Progenitor cell of endocrine pancreas (in vitro differentiated cells): ENCODE measurements around the gene LAMA2. TPM values are rescaled to one million over a fixed set of nuclear protein-coding genes. Genes with fewer than 3 reads are reported as not detected.

Experiments
- DNase-seq: peaks from one replicate; pipeline ENCODE4 v3.0.0; 2021; ENCODE audit warnings: low spot score; ENCODE audit not compliant: unreplicated experiment
- H3K27ac Mint-ChIP-seq: 2 replicates; pipeline ENCODE4 v1.8.0; 2021; ENCODE audit warnings: mild to moderate bottlenecking, moderate library complexity, mixed read lengths
- H3K27me3 Mint-ChIP-seq: 2 replicates; pipeline ENCODE4 v1.8.0; 2021; ENCODE audit warnings: mixed read lengths
- H3K36me3 Mint-ChIP-seq: 2 replicates; pipeline ENCODE4 v1.8.0; 2022; ENCODE audit warnings: mixed read lengths; ENCODE audit not compliant: insufficient read depth
- H3K4me1 Mint-ChIP-seq: 2 replicates; pipeline ENCODE4 v1.8.0; 2021; ENCODE audit warnings: low read depth, mixed read lengths
- H3K4me3 Mint-ChIP-seq: 2 replicates; pipeline ENCODE4 v1.8.0; 2021; ENCODE audit warnings: low read depth, mild to moderate bottlenecking, moderate library complexity, mixed read lengths
- H3K9me3 Mint-ChIP-seq: 2 replicates; pipeline ENCODE4 v1.8.0; 2021; ENCODE audit warnings: low read depth, mixed read lengths
- total RNA-seq: library from RNA; stranded (reverse); gene quantifications from 2 replicates; pipeline ENCODE4 v1.2.1, GENCODE V29; 2021
- TF ChIP-seq, protein P1 (sequence below): fragments of 200-600 bp; sonication (generic); IDR thresholded peaks from one replicate; pipeline ENCODE4 v1.5.0; 2021; ENCODE audit warnings: antibody characterized with exemption, mild to moderate bottlenecking; ENCODE audit not compliant: unreplicated experiment

Gene LAMA2
- total RNA-seq, 1 donor from 2014 or later = 0.22 TPM

DNA sequence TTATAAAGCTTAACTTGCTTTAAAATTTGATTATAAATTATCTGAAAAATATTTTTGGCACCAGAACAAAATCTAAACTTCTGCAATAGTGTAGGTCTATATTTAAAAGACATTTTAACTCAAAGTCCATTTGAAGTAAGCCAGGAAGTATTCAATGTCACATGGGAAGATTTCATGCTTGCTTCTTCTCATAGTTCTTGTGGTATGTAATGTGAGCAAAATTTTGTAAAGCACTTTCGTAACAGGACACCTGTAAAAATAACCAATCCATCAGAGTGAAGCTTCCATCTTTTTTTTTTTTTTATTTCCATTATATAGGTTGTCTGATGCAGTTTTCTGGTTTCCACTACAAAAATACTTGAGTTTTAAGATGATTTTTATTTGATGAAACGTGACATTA lies 386.1 kb downstream of the LAMA2 start:
- Mint-ChIP-seq H3K4me1 (no peaks in the 10 kb centered on the region), H3K36me3 (no peaks in the 10 kb centered on the region), H3K4me3 (no peak overlapping the region), H3K27me3 (no peaks in the 10 kb centered on the region), H3K9me3 (no peaks in the 10 kb centered on the region), H3K27ac (no peak overlapping the region)
- TF ChIP-seq, protein P1, sequence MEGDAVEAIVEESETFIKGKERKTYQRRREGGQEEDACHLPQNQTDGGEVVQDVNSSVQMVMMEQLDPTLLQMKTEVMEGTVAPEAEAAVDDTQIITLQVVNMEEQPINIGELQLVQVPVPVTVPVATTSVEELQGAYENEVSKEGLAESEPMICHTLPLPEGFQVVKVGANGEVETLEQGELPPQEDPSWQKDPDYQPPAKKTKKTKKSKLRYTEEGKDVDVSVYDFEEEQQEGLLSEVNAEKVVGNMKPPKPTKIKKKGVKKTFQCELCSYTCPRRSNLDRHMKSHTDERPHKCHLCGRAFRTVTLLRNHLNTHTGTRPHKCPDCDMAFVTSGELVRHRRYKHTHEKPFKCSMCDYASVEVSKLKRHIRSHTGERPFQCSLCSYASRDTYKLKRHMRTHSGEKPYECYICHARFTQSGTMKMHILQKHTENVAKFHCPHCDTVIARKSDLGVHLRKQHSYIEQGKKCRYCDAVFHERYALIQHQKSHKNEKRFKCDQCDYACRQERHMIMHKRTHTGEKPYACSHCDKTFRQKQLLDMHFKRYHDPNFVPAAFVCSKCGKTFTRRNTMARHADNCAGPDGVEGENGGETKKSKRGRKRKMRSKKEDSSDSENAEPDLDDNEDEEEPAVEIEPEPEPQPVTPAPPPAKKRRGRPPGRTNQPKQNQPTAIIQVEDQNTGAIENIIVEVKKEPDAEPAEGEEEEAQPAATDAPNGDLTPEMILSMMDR = no peak
- DNase-seq = no peak

GRCh38 chr6:129269891-129270290 lies 387.0 kb downstream of the LAMA2 start:
- H3K36me3 Mint-ChIP-seq = no peaks in the 10 kb centered on the region
- no peaks in the 10 kb centered on the region for H3K4me1 Mint-ChIP-seq
- no peak for DNase-seq
- no peak overlapping the region for H3K4me3 Mint-ChIP-seq
- TF ChIP-seq, protein P1 = no peak
- H3K27ac Mint-ChIP-seq = no peak overlapping the region
- H3K9me3 Mint-ChIP-seq = no peaks in the 10 kb centered on the region
- H3K27me3 Mint-ChIP-seq = no peaks in the 10 kb centered on the region

DNA sequence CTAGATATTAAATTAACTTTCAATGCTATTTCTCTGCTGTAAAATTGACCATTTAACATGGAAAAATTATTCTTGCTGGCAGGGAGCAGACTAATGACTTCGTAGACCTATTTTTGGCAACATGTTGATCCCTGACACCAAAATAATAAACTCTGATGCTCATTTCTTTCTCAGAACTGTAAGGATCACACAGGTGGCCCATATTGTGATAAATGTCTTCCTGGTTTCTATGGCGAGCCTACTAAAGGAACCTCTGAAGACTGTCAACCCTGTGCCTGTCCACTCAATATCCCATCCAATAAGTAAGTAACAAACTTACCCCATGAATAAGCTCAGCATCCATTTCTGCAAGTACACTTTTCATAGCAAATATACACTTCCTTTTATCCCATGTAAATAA lies 387.5 kb downstream of the LAMA2 start:
- DNase-seq = no peak
- no peak overlapping the region for H3K27ac Mint-ChIP-seq
- no peaks in the 10 kb centered on the region for H3K4me1 Mint-ChIP-seq
- TF ChIP-seq, protein P1 = no peak
- no peaks in the 10 kb centered on the region for H3K27me3 Mint-ChIP-seq
- no peak overlapping the region for H3K4me3 Mint-ChIP-seq
- no peaks in the 10 kb centered on the region for H3K9me3 Mint-ChIP-seq
- H3K36me3 Mint-ChIP-seq = no peaks in the 10 kb centered on the region

GRCh38 chr6:129273161-129273560 lies 390.2 kb downstream of the LAMA2 start:
- Mint-ChIP-seq H3K4me3 (no peak overlapping the region), H3K36me3 (no peaks in the 10 kb centered on the region), H3K27me3 (no peaks in the 10 kb centered on the region), H3K27ac (no peak overlapping the region), H3K4me1 (no peaks in the 10 kb centered on the region), H3K9me3 (no peaks in the 10 kb centered on the region)
- DNase-seq = no peak
- TF ChIP-seq, protein P1 = no peak

DNA sequence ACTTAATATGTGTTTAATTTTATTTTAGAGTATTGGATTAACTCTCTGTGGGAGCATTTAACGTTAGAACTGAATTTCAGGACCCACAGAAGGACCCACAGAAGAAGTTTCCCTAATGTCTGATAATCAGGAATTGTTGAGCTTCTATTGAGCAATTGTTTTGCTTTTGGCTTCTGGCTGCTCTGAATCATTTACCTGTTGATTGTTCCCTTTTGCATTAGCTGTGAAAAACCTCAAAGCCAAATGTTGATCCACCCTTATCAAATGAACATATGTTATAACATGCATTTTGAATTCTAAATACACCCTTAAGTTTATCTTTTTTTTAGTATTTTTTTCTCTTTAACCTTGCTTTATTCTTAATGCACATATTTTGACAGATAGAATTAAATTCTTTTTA lies 393.5 kb downstream of the LAMA2 start:
- no peak for DNase-seq
- TF ChIP-seq, protein P1 = no peak
- Mint-ChIP-seq H3K4me3 (no peak overlapping the region), H3K4me1 (no peaks in the 10 kb centered on the region), H3K9me3 (no peaks in the 10 kb centered on the region), H3K27ac (no peak overlapping the region), H3K36me3 (no peaks in the 10 kb centered on the region), H3K27me3 (no peaks in the 10 kb centered on the region)
